ENCODE measurements around the gene MITF. TPM values are rescaled to one million over a fixed set of nuclear protein-coding genes. Genes with fewer than 3 reads are reported as not detected.

The MITF gene
- total and polyA plus RNA-seq, 2 experiments from 2014 or later: 73.2 to 99.9 TPM

GRCh38 chr3:69738315-69738714 is 949 bp upstream of the MITF start:
- Histone ChIP-seq H3K4me3 (peak overlapping the region; percentile 95), H3K4me1 (ENCODE audit: low read depth) (peaks cover 30% of the 10 kb centered on the region), H3K36me3 (no peaks in the 10 kb centered on the region), H3K27me3 (peaks cover 5% of the 10 kb centered on the region), H3K27ac (peak overlapping the region; percentile 96), H3K9me3 (ENCODE audit: low read depth) (no peaks in the 10 kb centered on the region)
- no peak for TF ChIP-seq CTCF (IDR thresholded peaks at IDR 0.05; ENCODE audit: low read depth, low read length)
- peak; percentile 23 to 47 for DNase-seq (ENCODE audit: low read depth in 1 of 2, low spot score in 1 of 2)

- no peaks in the 10 kb centered on the region for H3K36me3 ChIP-seq
- DNase-seq (ENCODE audit: low read depth in 1 of 2, low spot score in 1 of 2): peak in 1 of 2 donors; percentile 64
- H3K4me3 ChIP-seq: peak overlapping the region; percentile 95
- TF ChIP-seq CTCF (IDR thresholded peaks at IDR 0.05; ENCODE audit: low read depth, low read length): no peak
- H3K27ac ChIP-seq: peak overlapping the region; percentile 96
- peaks cover 30% of the 10 kb centered on the region for H3K4me1 ChIP-seq (ENCODE audit: low read depth)
- peaks cover 5% of the 10 kb centered on the region for H3K27me3 ChIP-seq
- no peaks in the 10 kb centered on the region for H3K9me3 ChIP-seq (ENCODE audit: low read depth)
These were observed 433 bp upstream of the MITF start for GRCh38 chr3:69738859-69739203.

DNA sequence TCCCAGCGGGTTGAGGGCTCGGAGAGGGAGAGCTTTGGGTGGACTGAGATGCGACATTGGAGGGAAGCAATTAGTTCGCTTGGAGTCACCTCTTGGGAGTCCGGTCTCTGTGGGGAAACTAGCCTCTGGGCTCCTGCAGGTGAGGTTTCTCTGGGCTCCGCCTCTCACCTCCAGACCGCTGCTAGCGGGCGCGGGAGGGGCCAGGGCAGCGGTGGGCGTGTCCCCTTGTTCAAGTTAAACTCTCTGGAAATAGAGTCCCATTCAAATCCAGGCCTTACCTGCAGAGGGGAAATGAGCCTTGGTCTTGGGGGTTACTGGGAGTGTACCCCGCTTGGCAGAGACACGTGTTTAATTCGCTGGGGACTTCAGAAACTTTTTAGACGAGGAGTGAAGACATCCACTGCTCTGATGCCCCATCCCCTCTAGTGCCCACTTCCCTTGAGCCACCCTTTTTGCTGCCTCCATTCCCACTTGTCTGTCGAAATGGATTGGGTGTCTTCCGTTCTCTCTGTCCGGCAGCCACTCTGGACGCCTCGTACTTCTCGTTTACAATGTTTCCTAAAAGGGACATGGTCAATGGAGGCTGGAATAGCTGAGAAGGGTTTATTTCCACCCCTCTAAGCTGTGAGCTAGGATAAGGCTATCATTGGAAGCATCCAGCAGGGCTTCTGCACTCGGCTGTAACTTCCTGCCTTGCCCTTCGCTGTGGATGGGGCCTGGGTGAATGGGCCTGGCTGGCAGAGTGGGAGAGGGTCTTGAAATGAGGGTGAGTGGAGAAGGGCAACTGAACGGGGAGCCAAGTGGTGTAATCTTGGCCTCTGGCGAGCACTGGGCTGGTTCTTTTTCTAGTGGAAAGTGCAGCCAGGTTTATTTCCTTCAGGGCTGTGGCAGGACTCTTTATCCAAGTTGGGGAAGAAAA is 1.1 kb downstream of the MITF start:
- Histone ChIP-seq H3K27me3 (no peaks in the 10 kb centered on the region), H3K36me3 (no peaks in the 10 kb centered on the region), H3K4me1 (ENCODE audit: low read depth) (peaks cover 30% of the 10 kb centered on the region), H3K9me3 (ENCODE audit: low read depth) (no peaks in the 10 kb centered on the region), H3K27ac (peak overlapping the region; percentile 79), H3K4me3 (peak overlapping the region; percentile 95)
- peak in 1 of 2 donors; percentile 62 for DNase-seq (ENCODE audit: low read depth in 1 of 2, low spot score in 1 of 2)
- no peak for TF ChIP-seq CTCF (IDR thresholded peaks at IDR 0.05; ENCODE audit: low read depth, low read length)

- Histone ChIP-seq H3K4me1 (ENCODE audit: low read depth) (peaks cover 33% of the 10 kb centered on the region), H3K27me3 (no peaks in the 10 kb centered on the region), H3K9me3 (ENCODE audit: low read depth) (no peaks in the 10 kb centered on the region), H3K36me3 (no peaks in the 10 kb centered on the region), H3K27ac (peak overlapping the region; percentile 79), H3K4me3 (peak overlapping the region; percentile 95)
- no peak for DNase-seq (ENCODE audit: low read depth in 1 of 2, low spot score in 1 of 2)
- no peak for TF ChIP-seq CTCF (IDR thresholded peaks at IDR 0.05; ENCODE audit: low read depth, low read length)
These were observed 1.9 kb downstream of the MITF start for GRCh38 chr3:69741032-69741767.

DNA sequence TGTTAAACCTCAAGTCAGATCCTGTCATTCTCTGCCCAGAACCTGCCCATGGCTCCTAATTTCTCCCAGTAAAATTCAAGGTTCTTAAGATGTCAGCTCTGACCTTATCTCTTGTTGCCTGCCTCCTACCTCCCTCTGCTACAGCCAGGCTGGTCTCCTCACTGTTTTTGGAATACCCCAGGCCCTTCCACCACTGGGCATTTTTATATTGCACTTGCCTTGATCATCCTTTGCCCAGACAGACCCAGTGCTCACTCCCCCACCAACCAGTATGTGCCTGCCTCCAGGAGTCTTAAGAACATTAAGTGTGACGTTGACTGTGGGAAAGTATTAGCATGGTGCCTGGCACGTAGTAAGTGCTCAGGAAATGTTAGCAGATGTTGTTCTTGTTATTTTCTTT is 3.1 kb downstream of the MITF start:
- DNase-seq (ENCODE audit: low read depth in 1 of 2, low spot score in 1 of 2): no peak
- H3K27ac ChIP-seq: peak overlapping the region; percentile 7
- no peaks in the 10 kb centered on the region for H3K27me3 ChIP-seq
- H3K4me3 ChIP-seq: no peak overlapping the region
- H3K9me3 ChIP-seq (ENCODE audit: low read depth): no peaks in the 10 kb centered on the region
- TF ChIP-seq CTCF (IDR thresholded peaks at IDR 0.05; ENCODE audit: low read depth, low read length): no peak
- H3K4me1 ChIP-seq (ENCODE audit: low read depth): peaks cover 35% of the 10 kb centered on the region
- no peaks in the 10 kb centered on the region for H3K36me3 ChIP-seq

Data from cardiac muscle cell (in vitro differentiated cells and primary cell).